GM13977 (cell line): ENCODE measurements around the gene UCP3.
"Not testable (repeated sequence)": the region's sequence is repeated elsewhere in the genome, so short reads cannot be mapped to it uniquely, and the experiment has no call there.

ENCODE experiments used
- DNase-seq: peaks from one replicate; pipeline ENCODE4 v3.0.0; 2012; ENCODE audit warnings: low spot score
- in situ Hi-C: fragments of 300-500 bp; cut with MboI; formaldehyde crosslinking; loops from one replicate; pipeline ENCODE4 v1.12.0; 2022; ENCODE audit warnings: low sequenced_read_pairs, low pct_unique_long_range_greater_than_20kb, mixed read lengths, inconsistent platforms; ENCODE audit not compliant: unreplicated experiment
- TF ChIP-seq, protein P1 (sequence below): IDR thresholded peaks from 2 replicates; pipeline ENCODE4 v1.5.1; 2012; ENCODE audit warnings: mild to moderate bottlenecking, control low read depth; ENCODE audit not compliant: insufficient read depth; ENCODE audit errors: extremely low read depth, missing control alignments

UCP3 gene

DNA sequence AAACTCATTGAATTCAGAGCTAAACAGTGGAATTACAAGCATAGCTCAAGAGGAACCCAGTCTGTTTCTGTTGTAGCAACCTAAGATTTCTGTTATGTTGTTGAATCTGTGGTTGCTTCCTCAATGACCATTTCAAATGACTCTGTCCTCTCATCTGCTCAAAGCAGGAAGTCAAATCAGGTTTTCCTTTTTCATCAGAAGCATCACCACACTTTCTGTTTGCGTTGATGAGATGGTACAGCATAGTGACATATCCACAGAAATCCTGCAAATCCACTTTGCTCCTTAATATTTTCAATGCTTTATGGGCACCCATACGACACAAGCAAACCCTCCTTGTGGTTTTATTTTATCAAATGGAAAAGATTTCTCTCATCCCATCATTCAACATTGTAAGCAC lies 13.6 kb downstream of the UCP3 start:
- TF ChIP-seq, protein P1, sequence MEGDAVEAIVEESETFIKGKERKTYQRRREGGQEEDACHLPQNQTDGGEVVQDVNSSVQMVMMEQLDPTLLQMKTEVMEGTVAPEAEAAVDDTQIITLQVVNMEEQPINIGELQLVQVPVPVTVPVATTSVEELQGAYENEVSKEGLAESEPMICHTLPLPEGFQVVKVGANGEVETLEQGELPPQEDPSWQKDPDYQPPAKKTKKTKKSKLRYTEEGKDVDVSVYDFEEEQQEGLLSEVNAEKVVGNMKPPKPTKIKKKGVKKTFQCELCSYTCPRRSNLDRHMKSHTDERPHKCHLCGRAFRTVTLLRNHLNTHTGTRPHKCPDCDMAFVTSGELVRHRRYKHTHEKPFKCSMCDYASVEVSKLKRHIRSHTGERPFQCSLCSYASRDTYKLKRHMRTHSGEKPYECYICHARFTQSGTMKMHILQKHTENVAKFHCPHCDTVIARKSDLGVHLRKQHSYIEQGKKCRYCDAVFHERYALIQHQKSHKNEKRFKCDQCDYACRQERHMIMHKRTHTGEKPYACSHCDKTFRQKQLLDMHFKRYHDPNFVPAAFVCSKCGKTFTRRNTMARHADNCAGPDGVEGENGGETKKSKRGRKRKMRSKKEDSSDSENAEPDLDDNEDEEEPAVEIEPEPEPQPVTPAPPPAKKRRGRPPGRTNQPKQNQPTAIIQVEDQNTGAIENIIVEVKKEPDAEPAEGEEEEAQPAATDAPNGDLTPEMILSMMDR = no peak
- in situ Hi-C loops = no loop called here
- DNase-seq = no peak

DNA sequence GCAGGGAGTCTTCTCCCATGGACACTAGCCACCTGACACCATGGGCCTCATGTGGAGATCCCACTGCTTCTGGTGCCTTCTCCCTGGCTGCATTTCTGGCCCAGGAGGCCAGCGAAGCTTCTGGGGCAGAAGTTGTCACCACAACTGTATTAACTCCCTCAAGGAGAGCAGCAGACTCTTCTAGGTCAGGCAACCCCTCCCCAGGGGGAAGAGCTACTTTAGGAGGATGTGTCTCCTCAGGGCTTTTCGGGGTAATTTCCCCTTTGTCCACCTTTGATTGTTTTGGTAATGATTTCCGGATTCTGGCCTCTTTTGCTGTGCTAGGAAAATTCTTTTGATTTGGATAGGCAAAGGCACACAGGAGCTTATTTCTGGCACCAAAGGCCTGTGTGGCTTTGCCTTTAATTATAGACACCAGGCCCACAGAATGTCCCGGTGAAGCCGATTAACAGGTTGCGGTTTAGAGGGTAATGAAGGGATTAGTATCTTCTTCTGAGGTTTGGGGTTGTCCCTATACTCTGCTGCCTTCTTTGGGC lies 17.3 kb downstream of the UCP3 start:
- in situ Hi-C loops = no loop called here
- DNase-seq = no peak
- TF ChIP-seq, protein P1 = no peak

DNA sequence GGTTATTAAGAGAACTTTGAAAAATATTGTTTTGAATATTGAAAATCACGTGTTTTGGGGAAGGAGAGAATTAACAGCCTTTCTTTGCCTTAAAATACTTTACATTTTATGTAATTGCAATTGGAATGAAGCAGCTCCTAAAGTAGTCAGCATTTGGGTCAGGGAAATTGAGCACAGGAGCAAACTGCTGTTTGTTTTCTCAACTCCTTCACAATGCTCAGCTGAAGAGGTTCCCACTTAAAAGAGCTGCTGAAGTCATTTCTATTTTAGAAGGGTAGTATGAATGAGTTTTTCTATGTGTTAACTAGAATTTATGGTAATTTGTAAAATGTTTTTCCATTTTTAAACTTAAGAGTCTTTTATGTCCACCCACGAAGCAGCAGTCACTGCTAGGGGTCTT lies 18.2 kb downstream of the UCP3 start:
- no peak for DNase-seq

DNA sequence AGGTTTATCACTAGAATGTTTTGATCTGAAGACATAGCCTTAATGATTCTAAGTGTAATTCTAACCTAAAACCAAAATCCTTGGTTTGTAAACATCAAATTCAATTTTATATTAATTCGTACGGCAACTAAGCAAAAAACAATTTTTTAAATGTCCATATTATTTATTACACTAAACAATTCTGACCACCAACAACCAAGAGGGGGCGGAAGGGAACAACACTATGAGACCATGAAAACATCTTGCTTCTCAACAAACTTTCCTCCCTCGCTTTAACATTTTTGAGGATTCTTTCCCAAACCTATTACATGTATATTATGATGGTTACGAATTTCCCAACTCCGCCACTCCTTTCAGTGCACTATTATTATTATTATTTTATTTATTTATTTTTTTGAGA lies 19.7 kb downstream of the UCP3 start:
- TF ChIP-seq, protein P1 = no peak
- in situ Hi-C loops = no loop called here
- no peak for DNase-seq

More for the DNA sequence above, 18.2 kb downstream of the UCP3 start:
- TF ChIP-seq, protein P1 = no peak
- in situ Hi-C loops = no loop called here

DNA sequence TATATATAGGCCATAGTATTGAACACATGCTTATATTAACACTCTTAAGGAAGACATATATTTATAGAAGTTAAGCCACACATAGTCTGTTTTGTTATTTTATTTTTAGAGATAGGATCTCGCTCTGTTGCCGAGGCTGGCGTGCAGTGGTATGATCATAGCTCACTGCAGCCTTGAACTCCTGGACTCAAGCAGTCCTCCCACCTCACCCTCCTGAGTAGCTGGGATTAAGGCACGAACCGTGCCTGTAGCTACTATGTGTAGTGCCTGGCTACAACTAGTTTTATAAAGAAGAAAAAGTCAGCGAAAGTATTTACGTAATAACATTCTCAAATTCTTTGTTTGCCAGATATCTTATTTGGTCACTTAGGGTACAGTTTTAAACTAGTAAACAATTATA lies 20.7 kb downstream of the UCP3 start:
- TF ChIP-seq, protein P1 = no peak
- in situ Hi-C loops = no loop called here
- DNase-seq = no peak

DNA sequence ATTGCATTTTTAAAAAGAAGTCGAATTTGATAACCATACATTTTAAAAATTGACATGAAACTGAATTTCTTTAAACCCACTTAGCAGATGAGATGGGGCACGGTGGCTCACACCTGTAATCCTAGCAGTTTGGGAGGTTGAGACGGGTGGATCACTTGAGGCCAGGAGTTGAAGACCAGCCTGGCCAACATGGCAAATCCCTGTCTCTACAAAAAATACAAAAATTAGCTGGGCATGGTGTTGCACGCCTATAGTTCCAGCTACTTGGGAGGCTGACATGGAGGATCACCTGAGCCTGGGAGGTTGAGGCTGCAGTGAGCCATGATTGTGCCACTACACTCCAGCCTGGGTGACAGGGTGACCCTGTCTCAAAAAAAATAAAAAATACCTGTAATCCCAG lies 23.2 kb downstream of the UCP3 start:
- in situ Hi-C loops, DNase-seq: not testable (repeated sequence)

DNA sequence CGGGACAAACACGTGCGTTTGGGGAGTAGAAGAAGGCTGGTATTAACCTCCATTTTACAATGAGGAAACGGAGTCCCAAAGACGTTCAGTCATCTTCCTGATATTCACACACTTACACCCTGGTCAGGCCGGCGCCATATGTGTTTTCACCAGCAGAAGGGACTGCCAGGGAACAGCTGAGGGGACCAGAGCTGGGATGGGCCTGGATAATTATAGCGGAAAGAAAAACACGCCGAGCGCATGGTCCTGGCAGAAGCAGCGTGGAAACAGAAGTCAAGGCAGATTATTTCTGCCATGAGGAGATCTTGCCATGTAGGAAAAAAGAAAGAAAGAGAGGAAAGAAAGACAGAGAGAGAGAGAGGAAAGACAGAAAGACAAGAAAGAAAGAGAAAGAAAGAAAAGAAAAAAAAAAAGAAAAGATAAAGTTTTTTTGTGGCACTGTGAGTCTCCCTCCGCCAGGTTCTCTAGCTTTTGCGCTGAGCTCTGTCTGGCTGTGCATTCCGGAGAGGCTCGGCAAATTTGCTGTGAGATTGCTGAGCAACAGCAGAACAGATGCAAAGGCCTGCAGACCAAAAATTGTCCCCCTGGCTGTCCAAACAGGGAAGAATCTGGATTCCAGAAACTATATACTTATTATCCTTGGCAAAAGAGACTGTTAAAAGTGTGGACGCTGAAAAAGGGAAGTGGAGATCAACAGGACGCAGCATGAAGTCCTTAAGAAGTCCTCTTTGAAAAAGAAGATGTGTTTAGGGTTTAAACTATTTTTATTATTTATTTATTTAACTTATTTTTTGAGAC lies 24.9 kb downstream of the UCP3 start:
- DNase-seq = no peak

More for the DNA sequence above, 24.9 kb downstream of the UCP3 start:
- in situ Hi-C loops = no loop called here
- TF ChIP-seq, protein P1 = no peak
